ENCODE data around the gene USE1.
"Not testable (repeated sequence)": the region's sequence is repeated elsewhere in the genome, so short reads cannot be mapped to it uniquely, and the experiment has no call there.

Gene USE1, protein sequence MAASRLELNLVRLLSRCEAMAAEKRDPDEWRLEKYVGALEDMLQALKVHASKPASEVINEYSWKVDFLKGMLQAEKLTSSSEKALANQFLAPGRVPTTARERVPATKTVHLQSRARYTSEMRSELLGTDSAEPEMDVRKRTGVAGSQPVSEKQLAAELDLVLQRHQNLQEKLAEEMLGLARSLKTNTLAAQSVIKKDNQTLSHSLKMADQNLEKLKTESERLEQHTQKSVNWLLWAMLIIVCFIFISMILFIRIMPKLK

DNA sequence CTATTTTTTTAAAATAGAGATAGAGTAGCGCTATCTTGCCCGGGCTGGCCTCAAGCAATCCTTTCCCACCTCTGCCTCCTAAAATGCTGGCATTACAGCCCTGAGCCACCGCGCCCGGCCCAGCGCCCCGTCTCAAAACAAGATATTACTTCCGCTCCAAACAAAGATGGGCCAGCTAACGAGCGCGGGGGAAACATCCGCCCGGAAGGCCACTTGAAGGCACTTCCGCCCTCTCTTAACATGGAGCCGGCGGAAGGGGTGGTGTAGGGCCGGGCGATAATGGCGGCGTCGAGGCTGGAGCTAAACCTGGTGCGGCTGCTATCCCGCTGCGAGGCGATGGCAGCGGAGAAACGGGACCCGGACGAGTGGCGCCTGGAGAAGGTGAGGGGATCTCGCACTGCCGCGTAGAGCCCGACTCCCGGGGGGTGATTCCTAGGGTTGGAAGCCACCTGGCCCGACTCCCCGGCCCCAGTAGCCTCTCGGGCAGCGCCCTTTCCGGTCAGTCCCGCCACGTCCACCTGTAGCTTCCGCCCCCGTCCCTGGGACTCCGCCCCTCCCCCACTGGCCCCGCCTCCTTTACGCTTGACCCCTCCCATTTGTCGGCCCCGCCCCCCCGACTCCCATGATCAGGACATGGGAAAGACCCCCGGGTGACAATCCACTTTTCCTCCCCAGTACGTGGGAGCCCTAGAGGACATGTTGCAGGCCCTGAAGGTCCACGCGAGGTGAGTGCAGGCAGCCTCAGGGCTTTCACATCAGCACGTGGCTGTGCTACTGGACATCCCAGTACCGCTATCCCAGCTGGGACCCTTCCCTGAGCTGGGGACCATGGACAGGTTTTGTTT, at the start of gene USE1:
TSS of gene USE1 (plus strand) at position 231 of the 845 bp plus-strand sequence. CDS start at position 280, 49 bp downstream.
- FAIRE-seq: no peak

DNA sequence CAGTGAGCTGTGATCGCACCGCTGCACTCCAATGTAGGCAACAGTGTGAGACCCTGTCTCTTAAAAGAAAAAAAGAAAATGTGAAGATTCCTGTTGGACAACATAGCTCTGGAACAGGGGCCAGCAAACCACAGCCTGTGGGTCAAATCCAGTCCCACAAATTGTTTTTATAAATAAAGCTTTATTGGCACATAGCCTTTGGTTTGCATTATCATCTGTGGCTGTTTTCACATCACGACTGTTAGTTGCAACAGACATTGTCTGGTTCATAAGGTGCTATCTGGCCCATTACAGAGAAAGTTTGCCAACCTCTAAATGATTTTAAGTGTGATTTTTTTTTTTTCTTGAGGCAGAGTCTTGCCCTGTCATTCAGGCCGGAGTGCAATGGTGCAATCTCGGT, 49.4 kb upstream of the USE1 start:
- FAIRE-seq: no peak

DNA sequence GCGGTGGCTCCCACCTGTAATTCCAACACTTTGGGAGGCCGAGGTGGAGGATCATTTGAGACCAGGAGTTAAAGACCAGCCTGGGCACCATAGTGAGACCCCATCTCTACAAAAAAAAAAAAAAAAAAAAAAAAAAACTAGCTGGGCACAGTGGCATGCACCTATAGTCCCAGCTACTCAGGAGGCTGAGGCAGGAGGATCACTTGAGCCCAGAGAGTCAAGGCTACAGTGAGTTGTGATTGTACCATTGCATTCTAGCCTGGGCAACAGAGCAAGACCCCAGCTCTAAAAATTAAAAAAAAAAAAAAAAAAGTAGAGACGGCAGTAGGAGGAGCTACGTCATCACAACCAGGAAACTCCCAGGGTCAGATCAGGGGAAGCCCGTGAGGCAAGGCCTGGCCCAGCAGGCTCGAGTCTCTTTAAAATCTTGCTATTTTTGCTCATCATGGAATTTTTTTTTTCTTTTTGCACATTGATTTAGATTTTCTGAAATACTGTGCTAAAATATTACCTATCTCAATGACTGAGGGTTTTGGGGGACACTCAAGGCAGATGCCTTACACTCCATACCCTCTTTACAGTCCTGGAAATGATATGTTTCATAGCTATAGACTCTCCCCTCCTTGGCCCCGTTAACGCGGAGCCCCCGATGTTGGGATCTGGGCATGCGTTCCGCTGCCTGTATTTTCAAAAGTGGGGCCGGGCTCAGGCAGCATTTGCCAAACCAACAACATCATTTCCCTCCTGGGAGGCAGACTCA, 44.4 kb upstream of the USE1 start:
- no peak for FAIRE-seq

DNA sequence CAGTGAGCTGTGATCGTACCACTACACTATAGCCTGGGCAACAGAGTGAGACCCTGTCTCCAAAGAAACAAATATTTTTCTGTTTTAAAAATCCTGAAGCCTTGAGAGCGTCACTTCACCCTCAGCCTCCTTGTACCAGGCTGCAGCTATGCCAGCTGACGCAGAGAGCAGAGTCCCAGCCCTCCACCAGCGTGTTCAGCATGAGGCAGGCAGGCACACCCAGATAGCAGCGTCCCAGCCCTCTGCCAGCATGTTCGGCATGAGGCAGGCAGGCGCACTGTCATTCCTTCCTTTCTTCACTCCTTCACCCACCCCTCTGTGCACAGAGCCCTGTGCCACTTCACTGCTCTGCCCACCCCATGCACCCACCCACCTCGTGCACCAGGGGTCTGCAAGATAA, 43.3 kb upstream of the USE1 start:
- FAIRE-seq: no peak

DNA sequence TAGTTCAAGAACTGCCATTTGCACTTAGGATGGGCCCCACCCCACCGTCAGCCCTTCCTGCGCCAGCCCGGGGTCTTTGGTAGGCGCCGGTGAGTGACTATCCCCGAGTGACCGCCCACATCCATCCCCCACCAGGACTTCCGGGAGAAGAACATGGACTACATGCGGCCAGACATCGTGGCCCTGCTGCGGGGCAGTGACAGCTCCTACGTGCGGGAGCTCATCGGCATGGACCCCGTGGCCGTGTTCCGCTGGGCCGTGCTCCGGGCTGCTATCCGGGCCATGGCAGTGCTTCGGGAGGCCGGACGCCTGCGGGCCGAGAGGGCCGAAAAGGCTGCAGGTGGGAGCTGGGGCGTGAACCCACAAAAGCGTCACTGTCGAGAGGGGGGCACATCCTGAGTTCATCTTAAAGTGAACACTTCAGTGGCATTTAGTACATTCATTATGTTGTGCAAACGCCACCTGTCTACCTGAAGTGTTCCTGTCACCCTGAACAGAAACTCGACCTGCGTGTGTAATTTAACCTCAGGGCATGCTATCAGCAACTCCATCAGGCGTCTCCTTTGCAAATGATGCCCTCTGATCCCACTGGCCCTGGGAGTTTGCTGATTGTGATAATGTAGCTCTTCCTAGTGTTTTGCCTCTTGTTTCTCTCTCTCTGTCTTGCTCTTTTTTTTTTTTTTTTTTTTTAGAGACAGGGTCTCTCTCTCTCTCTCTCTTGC, 42.4 kb upstream of the USE1 start:
- no peak for FAIRE-seq

DNA sequence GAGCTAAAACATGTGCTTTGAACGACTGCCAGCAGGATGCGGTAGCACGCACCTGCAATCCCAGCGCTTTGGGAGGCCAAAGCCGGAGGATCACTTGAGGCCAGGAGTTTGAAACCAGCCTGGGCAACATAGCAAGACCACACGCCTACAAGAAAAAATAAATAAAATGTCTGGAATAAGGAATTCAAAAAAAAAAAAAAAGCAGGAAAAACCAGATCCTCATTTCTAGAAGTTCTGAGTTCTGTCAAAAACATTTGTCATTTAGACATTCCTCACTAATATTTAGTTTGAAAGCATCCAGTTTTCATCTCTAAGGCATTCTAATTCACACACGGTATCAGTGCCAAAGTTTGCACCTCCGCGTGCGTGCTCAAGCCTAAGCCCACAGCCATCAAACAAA, 36.9 kb upstream of the USE1 start:
- no peak for FAIRE-seq

DNA sequence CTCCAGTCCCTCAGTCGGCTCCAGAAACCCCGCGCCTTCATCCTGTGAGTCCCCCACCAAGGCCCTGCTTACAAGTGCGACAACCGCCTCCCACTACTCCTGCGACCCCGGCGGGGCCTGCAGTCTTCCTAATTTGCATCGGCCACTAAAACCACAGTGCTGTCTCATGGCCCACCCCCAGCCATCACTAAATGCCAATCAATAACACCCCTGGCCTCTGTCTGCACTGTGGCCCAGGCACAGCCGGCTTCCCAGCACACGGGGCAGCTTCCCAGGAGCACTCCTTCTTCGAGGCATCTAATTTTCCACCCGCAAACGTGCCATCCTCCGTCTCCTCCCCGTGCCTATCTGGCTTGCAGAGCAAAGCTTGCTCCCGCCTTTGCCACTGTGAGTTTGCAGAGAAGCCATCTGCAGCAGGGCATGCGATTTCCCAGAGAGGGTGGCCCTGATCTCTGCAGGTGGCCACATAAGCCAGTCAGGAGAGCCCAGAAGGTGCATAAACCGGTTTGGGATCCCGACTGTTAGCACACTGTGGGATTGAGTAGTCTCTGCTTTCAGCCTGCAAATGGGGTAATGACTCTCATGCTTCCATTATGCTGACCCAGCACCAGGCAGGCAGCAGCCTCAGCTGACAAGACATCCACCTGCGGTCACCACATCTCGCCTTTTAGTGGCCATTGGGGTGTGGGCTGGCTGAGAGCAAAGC, 34.0 kb upstream of the USE1 start:
- no peak for FAIRE-seq

DNA sequence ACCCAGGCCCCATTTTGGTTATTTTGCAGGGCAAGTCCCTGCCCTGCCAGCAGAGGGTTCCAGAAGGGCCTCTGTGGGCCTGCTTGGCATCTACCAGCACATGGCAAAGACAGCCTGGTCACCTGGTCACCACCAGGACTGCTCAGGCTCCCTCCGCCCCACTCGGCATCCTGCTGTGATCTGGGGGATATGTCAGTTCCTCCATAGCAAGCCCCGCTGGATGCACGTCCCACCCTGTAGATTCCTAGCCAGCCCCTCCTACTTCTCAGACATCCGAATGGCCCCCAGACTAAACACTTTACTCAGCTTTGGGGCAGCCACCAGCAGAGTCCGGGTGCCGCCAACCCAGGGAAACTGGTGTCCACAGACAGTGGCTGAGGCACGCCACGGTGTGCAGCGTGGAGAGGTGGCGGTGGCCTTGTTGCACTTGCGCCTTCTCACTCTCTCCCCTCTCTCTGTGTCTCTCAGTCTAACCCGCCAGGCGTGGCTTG, 31.8 kb upstream of the USE1 start:
- no peak for FAIRE-seq

DNA sequence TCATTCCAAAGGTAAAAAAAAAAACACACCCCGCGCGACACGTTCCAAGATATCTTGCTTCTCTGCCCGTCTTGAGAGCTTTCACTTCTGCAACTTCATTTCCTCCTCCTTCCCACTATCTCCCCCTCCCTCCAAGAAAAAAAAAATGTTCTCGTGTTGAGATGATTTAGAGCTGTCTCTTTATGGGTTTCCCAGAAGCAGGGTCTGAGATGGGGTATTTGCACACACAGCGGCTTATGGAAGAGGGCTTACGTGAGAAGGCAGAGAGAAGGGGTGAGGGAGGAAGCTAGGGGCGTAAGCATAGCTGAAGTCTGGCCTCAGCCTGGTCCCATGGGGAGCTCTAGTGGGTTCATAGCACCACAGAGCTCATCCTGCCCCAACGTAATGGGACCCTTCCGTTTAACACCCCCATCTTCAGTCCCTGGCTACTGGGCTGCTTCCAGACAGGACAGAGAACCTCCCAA, 31.3 kb upstream of the USE1 start:
- no peak for FAIRE-seq

DNA sequence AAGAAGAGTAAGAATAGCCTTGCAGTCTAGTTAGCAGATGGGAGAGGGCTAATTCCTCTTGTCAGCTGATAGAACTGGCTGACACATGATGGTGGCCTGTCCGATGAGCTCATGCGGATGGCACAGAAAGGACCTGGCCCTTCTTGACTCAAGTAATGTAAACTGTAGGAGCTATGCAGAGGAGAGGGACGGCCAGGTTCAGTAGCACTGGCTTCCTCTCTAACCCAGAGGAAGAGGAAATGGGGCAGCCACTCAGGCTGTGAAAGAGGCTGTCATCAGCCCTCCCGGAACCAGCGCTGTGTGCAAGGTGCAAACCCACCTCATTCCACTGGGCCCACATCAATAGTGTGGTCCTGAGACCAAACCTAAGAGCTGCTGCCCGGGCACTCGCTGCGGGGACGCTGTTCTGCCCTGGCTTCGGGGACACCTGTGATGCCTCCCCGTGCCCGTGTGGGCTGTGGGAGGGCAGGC, 30.8 kb upstream of the USE1 start:
- no peak for FAIRE-seq

DNA sequence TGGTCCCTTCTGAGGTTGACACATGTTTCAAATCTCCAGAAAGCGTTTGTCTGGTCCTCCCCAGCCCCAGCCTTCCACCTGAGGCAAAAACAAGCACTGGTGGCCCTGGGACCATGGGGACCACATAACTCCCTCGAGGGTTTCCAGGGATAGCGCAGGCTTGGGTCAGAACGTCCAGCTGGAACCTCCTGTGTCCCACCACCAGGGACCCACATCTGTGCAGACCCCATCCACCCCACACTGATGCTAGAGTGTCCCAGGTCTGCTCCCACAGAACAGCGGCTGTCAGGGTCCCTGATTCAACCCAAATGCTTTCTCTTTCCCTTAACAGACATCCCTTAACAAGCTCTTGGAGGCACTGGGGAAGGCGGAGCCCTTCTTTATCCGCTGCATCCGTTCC, 29.6 kb upstream of the USE1 start:
- FAIRE-seq: no peak

DNA sequence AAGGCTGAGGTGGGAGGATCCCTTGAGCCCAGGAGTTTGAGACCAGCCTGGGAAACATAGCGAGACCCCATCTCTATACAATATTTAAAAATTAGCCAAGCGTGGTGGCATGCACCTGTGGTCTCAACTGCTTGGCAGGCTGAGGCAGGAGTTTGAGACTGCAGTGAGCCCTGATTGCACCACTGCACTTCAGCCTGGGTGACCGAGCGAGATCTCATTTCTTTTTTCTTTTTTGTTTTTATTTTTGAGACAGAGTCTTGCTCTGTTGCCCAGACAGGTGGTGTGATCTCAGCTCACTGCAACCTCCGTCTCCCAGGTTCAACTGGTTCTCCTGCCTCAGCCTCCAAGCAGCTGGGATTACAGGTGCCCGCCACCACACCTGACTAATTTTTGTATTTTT, 23.4 kb upstream of the USE1 start:
- FAIRE-seq: not testable (repeated sequence)

DNA sequence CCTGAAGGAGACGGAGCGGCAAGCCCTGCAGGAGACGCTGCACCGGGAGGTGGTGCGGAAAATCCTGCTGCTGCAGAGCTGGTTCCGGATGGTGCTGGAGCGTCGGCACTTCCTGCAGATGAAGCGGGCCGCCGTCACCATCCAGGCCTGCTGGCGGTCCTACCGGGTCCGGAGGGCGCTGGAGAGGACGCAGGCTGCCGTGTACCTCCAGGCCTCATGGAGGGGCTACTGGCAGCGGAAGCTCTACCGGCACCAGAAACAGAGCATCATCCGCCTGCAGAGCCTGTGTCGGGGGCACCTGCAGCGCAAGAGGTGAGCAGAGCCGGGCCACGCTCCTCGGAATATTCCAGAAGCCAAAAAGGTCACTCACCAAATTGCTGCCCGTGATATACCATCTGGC, 22.4 kb upstream of the USE1 start:
- no peak for FAIRE-seq

DNA sequence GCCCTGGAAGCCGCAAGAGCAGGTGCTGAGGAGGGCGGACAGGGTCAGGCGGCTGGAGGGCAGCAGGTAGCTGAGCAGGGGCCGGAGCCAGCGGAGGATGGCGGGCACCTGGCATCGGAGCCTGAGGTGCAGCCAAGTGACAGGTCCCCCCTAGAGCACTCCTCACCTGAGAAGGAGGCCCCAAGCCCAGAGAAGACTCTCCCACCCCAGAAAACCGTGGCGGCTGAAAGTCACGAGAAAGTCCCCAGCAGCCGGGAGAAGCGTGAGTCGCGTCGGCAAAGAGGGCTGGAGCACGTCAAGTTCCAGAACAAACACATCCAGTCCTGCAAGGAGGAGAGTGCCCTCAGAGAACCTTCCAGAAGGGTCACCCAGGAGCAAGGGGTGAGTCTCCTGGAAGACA, 20.5 kb upstream of the USE1 start:
- no peak for FAIRE-seq

DNA sequence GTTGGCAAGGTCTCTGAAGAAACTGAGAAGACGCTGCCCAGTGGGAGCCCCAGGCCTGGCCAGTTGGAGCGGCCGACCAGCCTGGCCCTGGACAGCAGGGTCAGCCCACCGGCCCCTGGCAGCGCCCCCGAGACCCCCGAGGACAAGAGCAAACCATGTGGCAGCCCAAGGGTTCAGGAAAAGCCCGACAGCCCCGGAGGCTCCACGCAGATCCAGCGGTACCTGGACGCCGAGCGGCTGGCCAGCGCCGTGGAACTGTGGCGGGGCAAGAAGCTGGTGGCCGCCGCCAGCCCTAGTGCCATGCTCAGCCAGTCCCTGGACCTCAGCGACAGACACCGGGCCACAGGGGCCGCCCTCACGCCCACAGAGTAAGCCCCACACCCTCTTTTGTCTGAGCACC, 20.1 kb upstream of the USE1 start:
- FAIRE-seq: no peak

DNA sequence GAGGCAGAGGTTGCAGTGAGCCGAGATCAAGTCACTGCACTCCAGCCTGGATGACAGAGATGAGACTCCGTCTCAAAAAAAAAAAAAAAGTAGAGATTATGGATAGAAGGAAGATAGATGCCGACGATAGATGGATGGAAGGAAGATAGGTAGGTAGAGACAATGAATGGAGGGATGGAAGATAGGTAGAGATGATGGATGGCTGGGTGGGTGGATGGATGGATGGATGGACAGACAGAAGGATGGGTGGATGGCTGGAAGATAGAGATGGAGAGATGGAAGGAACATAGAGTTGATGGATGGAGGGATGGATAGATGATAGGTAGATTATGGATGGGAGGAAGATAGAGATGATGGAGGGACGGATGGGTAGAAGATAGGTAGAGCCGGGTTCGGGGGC, 18.5 kb upstream of the USE1 start:
- no peak for FAIRE-seq

DNA sequence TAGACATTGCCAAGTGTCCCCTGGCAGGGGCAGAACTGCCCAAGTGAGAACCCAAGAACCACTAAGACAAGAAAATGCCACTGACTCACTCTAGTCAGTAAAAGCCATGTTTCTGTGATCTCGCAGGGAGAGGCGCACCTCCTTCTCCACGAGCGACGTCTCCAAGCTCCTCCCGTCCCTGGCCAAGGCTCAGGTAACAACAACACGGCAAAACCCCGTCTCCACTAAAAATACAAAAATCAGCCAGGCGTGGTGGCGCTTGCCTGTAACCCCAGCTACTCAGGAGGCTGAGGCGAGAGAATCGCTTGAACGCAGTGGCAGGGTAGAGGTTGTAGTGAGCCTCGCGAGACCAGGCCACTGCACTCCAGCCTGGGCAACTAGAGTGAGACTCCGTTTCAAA, 17.5 kb upstream of the USE1 start:
- no peak for FAIRE-seq

DNA sequence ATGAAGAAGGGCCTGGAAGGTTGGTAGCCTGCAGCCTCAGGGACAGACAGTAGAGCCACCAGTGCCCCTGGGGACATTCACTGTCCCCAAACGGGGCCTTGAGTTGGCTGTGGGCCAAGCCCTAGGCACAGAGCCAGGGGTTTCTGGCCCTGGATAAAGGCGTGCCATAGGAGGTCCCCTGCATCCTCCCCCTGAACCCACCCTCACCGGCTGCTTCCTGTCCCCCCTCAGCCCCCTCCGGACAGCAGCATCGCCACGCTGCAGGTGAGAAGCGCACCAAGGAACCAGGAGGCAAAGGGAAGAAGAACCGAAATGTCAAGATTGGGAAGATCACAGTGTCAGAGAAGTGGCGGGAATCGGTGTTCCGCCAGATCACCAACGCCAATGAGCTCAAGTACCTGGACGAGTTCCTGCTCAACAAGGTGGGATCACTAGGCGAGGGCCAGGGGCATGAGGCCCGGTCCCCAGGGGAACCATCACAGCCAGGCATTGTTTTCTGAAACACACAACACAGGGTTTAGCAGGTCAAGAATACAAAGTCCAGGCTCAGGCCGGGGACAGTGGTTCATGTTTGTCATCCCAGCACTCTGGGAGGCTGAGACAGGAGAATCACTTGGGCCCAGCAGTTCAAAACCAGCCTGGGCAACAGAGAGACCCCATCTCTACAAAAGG, 14.6 kb upstream of the USE1 start:
- no peak for FAIRE-seq

DNA sequence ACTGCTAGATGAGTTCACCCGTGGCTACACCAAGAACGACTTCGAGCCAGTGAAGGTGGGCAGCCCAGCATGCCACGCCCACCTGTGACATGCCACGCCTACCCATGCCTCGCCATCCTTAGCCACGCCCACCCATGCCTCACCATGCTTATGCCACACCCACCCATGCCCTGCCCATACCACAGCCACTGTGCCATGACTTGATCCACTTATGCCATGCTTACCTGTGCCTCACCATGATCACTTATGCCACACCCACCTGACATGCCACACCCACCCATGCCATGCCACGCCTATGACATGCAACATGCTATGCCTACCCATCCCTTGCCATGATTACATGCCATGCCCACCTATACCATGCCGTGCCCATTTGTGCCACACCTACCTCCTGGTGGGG, 12.9 kb upstream of the USE1 start:
- FAIRE-seq: no peak

DNA sequence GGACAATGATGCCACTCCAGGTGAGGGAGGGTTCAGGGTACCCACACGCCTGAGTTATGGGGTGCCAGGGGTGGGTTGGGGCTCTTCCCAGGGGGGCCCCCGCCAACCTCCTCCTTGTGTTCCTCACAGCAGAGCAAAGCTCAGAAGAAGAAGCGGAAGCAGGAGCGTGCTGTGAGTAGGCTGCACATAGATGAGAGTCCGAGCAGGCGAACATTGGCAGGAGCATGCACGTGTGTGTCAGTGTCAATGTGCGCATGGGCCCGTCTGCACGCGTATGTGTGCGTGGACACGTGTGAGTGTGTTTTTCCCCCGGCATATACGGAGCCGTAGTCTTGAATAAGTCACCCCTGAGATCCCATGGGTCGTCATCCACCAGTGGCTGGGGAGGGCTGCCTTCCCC, 12.4 kb upstream of the USE1 start:
- FAIRE-seq: no peak
